Femur (tissue), 1 donor: Measurements from ENCODE around the gene CIDEC.
A peak's percentile ranks its signal among the peaks of the same experiment; 100 is the strongest.
"Not testable (repeated sequence)": the region's sequence is repeated elsewhere in the genome, so short reads cannot be mapped to it uniquely, and the experiment has no call there.

Source experiments
- DNase-seq: peaks from one replicate; pipeline ENCODE4 v3.0.0-alpha.2; 2017

Gene CIDEC

GRCh38 chr3:9875448-9875847 is 4.6 kb downstream of the CIDEC start:
- no peak for DNase-seq

DNA sequence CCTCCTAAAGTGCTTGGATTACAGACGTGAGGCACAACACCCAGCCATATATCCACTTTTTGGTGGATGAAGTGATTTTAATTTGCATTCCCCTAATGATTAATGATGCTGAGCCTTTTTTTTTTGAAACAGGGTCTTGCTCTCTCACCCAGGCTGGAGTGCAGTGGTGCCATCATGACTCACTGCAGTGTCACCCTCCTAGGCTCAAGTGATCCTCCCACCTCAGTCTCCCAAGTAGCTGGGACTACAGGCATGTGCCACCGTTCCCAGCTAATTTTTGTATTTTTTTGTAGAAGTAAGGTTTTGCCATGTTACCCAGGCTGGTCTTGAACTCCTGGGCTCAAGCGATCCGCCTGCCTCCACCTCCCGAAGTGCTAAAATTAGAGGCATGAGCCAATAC is 8.0 kb downstream of the CIDEC start:
- DNase-seq: not testable (repeated sequence)

- DNase-seq: no peak
Observed at GRCh38 chr3:9870978-9871377, 9.1 kb downstream of the CIDEC start.

DNA sequence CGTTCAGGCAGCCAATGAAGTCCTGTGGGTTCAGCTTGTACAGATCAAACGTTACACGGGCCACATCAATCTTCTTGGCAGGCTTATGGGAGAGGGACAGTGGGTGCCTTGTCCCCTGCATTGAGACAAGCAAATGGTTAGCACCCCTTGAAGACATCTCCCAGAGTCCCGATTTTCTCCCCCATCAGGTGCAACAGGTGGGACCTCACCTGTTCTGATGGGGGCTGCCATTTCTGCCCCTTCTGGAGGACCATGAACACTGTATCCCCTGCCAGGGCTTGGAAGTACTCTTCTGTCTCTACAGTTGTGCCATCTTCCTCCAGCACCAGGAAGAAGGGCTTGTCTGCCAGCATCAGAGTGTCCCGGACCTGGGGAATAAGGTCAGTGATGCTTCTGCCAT is 10.1 kb downstream of the CIDEC start:
- no peak for DNase-seq

DNA sequence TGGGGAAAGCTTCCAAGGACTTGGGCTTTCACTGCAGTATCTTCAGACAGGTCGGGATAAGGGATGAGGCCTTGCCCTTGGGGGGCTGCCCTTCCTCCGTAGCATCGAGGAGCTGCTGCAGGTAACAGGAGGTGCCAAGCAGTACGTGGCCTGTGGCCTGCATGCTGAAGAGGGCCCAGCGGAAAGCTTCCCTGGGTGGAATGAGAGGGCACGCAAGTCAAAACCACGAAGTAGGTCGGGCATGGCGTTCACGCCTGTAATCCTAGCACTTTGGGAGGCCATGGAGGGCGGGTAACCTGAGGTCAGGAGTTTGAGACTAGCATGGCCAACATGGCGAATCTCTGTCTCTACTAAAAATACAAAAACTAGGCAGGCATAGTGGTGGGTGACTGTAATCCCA is 12.9 kb downstream of the CIDEC start:
- DNase-seq: no peak

DNA sequence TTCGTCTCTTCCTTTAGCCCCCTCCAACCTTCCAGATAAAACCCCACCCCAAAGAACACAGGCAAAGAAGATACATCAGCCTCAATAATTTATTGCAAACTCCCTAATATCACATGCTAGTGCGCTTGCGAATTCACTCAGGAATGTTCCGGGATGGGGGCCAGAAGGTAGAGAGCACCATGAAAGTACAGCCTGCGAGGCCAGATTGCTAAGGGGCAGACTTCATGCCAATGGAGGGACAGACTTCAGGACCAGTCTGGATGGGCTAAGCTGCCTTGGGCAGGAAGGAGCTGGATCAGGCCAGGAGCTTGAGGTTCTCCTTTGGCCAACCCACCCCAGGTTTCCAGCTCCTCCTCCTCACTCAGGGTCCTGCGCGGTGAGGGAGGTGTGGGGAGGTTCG is 13.4 kb downstream of the CIDEC start:
- DNase-seq: no peak

DNA sequence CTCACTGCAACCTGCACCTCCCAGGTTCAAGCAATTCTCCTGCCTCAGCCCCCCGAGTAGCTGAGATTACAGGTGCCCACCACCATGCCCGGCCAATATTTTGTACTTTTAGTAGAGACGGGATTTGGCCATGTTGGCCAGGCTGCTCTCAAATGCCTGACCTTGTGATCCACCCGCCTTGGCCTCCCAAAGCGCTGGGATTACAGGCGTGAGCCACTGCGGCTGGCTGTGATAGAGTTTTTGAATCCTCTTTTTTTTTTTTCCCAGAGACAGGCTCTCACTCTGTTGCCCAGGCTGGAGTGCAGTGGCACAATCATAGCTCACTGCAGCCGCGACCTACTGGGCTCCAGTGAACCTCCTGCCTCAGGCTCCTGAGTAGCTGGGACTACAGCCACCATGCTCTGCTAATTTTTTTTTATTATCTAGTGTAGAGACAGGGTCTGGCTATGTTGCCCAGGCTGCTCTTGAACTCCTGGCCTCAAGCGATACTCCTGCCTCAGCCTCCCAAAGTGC is 14.9 kb downstream of the CIDEC start:
- not testable (repeated sequence) for DNase-seq

- DNase-seq: peak; percentile 73
Observed at GRCh38 chr3:9864200-9864927, 15.7 kb downstream of the CIDEC start.

GRCh38 chr3:9863058-9863772 is 16.8 kb downstream of the CIDEC start:
- DNase-seq: no peak

DNA sequence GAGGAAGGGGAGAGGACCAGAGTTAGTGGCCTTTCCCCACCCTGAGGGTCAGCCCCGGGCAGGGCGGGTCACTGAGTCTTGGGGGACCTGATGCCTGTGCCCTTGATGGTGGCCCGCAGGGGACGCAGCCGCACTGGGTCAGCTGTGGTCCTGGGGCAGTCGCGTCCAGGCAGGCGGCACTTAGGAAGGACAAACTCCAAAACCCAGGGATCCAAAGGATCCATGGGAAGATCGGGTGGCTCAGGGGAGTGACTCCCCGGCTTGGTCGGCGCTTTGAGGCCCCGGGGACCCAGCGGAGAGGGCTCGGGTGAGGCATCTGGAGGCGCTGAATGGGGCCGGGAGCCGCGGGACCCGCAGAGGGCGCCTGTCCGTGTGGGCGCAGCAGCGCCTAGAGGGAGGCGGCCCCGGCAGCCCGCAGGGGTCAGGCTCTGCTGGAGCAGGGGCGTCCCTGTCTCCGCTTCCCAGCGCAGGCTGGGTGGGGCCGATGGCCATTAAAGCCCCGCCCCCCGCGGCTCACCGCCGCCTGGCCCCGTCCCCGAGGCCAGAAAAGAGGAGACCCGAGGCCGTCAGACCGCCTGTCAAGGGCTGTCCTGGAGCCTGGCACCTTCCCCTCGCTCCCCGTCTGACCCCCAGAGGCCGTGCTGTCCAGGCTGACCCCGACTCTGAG is 17.5 kb downstream of the CIDEC start:
- peak; percentile 63 for DNase-seq

DNA sequence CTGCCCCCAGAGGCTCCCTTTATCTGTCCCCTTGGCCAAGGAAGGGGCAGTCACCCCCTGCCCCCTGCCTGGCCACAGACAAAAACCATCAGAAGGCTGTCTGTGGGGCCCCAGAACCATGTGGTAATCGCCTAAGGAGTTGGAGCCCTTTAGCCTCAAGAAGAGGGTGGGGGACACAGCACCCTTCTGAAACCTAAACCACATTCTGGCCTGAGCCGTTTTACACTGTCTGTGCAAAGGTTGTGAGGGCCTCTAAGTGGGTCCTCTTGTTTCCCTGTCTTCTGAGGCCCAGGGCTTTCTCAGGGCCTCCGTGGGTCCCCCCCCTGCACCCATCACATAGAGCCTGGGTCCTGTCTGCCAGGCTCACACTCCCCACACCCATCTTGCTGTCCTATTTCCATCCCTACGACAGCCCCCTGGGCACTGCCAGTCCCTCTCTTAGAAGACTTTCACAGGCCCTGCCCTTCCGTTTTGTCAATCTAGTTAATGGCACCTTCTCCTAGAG is 18.4 kb downstream of the CIDEC start:
- DNase-seq: no peak

GRCh38 chr3:9861201-9861600 is 18.9 kb downstream of the CIDEC start:
- no peak for DNase-seq

DNA sequence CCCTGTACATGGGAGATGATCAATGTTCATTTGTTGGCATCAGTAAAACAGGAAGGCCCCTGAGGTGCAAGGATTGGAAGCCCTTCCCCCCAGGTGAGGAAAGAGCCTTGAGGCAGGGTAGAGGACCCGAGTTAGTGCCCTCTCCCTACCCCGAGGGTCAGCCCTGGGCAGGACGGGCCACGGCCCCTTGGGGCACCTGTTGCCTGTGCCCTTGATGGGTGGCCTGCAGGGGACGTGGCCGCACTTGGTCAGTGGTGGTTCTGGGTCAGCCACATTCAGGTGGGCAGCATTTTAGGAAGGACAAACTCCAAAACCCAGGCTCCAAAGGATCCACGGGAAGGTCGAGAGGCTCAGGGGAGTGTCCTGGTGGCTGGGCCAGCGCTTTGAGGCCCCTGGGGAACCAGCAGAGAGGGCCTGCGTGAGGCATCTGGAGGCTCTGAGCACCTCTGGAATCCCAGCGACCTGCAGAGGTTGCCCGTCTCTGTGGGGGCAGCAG is 20.5 kb downstream of the CIDEC start:
- DNase-seq: no peak

GRCh38 chr3:9855594-9855993 is 24.5 kb downstream of the CIDEC start:
- no peak for DNase-seq

- not testable (repeated sequence) for DNase-seq
Observed at GRCh38 chr3:9854291-9854940, 25.6 kb downstream of the CIDEC start.

DNA sequence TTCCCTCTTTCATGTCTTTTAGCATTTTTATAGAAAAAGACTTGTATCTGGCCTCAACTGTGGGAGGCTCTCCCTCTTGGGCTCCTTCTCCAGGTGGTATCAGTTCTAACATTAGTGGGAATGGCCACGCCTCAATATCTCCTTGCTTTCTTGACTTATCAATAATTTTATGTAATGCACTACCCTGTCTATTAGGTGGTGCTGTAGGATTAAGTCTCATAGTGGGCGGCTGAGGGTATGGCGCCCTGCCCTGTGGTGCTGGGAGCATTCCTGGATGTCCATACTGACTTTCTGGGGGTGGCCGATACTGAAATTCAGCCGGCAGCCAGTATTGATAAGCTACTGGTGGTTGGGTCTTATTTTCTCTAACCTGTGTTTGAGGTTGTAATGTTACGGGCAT is 27.5 kb downstream of the CIDEC start:
- DNase-seq: no peak

DNA sequence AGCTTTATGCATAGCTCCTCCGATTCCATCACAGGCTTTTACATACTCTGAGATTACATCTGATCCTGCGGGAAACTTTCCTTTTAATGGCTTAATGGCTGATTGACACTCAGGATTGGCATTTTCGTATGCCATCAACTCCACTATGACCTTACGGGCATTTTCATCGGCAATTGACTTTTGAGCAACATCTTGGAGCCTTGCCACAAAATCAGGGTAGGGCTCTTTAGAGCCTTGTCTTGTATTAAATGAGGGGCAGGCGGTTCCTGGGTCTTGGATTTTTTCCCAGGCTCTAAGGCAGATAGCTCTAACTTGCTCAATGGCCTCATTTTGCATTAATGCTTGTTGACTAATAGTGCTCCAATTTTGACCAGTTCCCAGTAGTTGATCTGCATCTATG is 28.1 kb downstream of the CIDEC start:
- DNase-seq: not testable (repeated sequence)

DNA sequence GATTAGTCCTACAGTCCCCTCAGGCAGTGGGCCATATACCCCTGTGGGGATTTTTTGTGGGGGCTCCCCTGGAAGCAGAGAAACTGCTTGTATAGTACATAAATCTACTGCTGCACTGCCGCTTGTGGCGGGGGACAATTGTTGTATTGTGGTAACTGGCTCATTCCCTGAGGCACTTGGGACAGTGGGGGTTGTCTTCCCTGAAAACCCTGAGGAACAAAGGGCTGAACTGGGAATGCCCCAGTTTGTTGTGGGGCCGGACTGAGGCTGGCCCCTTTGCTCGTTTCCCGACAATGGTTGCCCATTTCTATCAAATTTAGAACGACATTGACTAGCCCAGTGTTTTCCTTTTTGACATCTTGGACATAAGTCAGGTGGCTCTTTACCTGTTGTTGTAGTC is 28.7 kb downstream of the CIDEC start:
- not testable (repeated sequence) for DNase-seq

GRCh38 chr3:9848860-9849259 is 31.2 kb downstream of the CIDEC start:
- not testable (repeated sequence) for DNase-seq

DNA sequence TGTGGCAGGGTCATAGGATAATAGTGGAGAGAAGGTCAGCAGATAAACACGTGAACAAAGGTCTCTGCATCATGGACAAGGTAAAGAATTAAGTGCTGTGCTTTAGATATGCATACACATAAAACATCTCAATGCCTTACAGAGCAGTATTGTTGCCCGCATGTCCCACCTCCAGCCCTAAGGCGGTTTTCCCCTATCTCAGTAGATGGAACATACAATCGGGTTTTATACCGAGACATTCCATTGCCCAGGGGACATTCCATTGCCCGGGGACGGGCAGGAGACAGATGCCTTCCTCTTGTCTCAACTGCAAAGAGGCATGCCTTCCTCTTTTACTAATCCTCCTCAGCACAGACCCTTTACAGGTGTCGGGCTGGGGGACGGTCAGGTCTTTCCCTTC is 32.2 kb downstream of the CIDEC start:
- not testable (repeated sequence) for DNase-seq

- no peak for DNase-seq
Observed at GRCh38 chr3:9846931-9847488, 33.0 kb downstream of the CIDEC start.

GRCh38 chr3:9846231-9846630 is 33.8 kb downstream of the CIDEC start:
- no peak for DNase-seq
